NCI-H2227 (cell line): Measurements from ENCODE around the gene IKBKG.
"Not testable (repeated sequence)": the region's sequence is repeated elsewhere in the genome, so short reads cannot be mapped to it uniquely, and the experiment has no call there.

ENCODE experiments used
- DNase-seq: peaks from one replicate; lab custom pipeline; 2025; ENCODE audit not compliant: unreplicated experiment; lab: John Stamatoyannopoulos, UW

IKBKG gene

DNA sequence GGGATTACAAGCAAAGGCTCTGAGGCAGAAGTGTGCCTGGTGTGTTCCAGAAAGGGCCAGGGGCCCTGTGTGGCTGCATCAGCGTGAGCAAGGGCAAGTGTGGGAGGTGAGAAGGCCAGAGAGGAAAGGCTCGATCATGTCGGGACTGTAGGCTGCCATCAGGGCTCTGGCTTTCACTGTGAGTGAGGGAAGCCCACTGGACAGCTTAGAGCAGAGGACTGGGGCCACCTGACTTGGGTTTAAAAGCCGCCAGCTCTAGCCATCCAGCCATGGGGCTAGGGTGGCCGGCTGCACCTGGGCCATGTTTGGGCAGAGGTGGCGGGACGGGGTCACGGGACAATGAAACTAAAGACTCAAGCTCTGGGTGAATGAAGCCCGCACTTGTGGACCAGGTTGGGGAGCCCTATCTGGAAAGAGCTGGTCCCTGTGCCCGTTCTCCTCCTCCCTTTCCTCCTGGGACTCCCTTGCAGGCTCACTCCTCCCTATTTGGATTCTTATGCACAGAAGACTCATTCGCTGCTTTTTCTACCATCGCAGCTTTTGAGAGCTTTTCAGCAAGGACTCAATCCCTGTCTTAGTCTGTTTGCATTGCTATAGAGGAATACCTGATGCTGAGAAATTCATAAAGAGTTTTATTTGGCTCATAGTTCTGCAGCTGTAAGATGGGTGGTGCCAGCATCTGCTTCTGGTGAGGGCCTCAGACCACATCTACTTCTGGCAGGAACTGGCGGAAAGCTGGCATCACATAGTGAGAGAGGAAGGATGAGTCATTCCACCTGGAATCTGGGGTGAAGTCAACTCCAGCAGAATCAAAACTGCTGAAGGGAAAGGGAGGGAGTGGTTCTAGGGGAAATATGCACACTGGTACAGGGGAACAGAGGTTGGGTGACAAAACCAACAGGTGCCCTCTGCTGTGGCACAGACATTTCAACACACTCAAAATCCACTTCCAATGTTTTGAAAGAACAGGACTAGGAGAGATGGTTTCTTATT is 56.3 kb downstream of the IKBKG start:
- DNase-seq = no peak

GRCh38 chrX:154605566-154605965 is 58.1 kb downstream of the IKBKG start:
- no peak for DNase-seq

DNA sequence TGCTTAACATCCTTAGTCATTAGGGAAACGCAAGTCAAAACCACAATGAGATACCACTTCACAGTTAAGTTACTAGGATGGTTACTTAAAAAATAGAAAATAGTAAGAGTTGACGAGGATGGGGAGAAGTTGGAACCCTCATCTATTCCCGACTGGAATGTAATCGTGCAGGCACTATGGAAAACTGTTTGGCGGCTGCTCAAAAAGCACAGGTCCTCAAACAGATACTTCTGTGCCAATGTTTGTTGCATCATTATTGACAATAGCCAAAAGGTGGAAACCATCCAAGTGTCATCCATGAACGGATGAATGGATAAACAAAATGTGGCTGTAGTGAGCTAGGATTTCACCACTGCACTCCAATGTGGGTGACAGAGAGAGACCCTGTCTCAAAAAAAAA is 60.0 kb downstream of the IKBKG start:
- no peak for DNase-seq

GRCh38 chrX:154607976-154608375 is 60.6 kb downstream of the IKBKG start:
- not testable (repeated sequence) for DNase-seq

DNA sequence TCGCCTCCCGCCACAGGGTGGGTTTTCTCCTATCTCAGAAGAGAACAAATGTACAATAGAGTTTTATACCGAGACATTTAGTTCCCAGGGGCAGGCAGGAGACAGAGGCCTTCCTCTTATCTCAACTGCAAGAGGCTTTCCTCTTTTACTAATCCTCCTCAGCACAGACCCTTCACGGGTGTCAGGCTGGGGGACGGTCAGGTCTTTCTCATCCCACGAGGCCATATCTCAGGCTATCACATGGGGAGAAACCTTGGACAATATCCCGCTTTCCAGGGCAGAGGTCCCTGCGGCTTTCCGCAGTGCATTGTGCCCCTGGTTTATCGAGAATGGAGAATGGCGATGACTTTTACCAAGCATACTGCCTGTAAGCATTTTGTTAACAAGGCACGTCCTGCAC is 61.4 kb downstream of the IKBKG start:
- not testable (repeated sequence) for DNase-seq

DNA sequence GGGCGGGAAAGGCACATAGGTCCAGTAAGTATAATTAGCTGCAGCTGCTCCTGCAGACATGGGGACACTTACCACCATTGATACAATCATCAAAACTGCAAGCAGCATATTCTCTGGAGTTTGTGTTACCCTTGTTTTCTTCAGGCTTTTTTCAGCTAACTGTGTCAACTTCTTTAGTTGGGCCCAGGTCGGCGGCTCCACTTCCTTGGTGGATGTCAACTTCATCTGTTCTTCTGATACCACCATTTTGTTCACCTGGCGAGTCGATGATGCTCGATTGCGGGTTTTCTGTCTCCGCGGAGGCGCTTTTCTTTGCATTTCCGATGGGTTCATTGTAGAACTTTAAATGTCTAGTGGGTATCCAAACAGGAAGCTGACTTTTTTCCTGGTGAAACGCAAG is 63.7 kb downstream of the IKBKG start:
- DNase-seq = not testable (repeated sequence)

GRCh38 chrX:154613586-154613985 is 66.2 kb downstream of the IKBKG start:
- not testable (repeated sequence) for DNase-seq
